Uterus (tissue), 4 donors: ENCODE data around the gene SLC26A2. TPM values are rescaled to one million over a fixed set of nuclear protein-coding genes. Genes with fewer than 3 reads are reported as not detected.

Experiments used
- DNase-seq, 2 donors: peaks; one replicate each; pipeline ENCODE4 v3.0.0-alpha.2; 2019 to 2020
- H3K27ac ChIP-seq, 2 donors: fragments of 200-600 bp; sonication (generic); 1 replicate in 1 of 2; 2 replicates in 1 of 2; pipeline ENCODE4 v1.5.1; 2016 to 2018
- H3K27me3 ChIP-seq, 2 donors: fragments of 200-600 bp; sonication (generic); one replicate each; pipeline ENCODE4 v1.5.1; 2018 to 2019; ENCODE audit warnings: control low read depth in 1 of 2
- H3K36me3 ChIP-seq, 2 donors: fragments of 200-600 bp; sonication (generic); one replicate each; pipeline ENCODE4 v1.5.1; 2019; ENCODE audit warnings: control low read depth in 1 of 2
- H3K4me1 ChIP-seq, 2 donors: fragments of 200-600 bp; sonication (generic); one replicate each; pipeline ENCODE4 v1.5.1; 2018 to 2019; ENCODE audit warnings: control low read depth in 1 of 2
- H3K4me3 ChIP-seq, 2 donors: fragments of 200-600 bp; sonication (generic); 1 replicate in 1 of 2; 2 replicates in 1 of 2; pipeline ENCODE4 v1.5.1; 2018 to 2019; ENCODE audit warnings: mild to moderate bottlenecking in 1 of 2
- H3K9me3 ChIP-seq, 2 donors: fragments of 200-600 bp; sonication (generic); one replicate each; pipeline ENCODE4 v1.5.1; 2019; ENCODE audit warnings: control low read depth in 1 of 2
- POLR2A ChIP-seq, 2 donors: fragments of 450-650 bp; IDR thresholded peaks; one replicate each; pipeline ENCODE4 v1.6.1; 2016; ENCODE audit warnings: antibody characterized with exemption in 2 of 2, mild to moderate bottlenecking in 1 of 2, moderate library complexity in 1 of 2
- intact Hi-C: fragments of 100-400 bp; cut with DNase I; formaldehyde crosslinking; loops from one replicate; pipeline ENCODE4 v1.15.1; 2023; ENCODE audit warnings: low total_unique reads
- total RNA-seq, 4 donors: library from RNA; depleted of rRNA in 3 of 4; stranded (reverse); fragments of >200 nt in 3 of 4; gene quantifications; one replicate each; pipeline versions ENCODE4 v1.1.0 to v1.2.4, GENCODE V29; 2014 to 2023
- TF ChIP-seq, protein P1 (sequence below), 4 experiments: fragments of 200-600 bp in 2 of 4; fragments of 450-650 bp in 2 of 4; sonication (generic) in 2 of 4; IDR thresholded peaks; one replicate each; pipeline ENCODE4 v1.5.1; 2016 to 2019; ENCODE audit warnings: antibody characterized with exemption in 4 of 4, mild to moderate bottlenecking in 2 of 4, moderate library complexity in 1 of 4
- donor health status: DM: yes; HTN: yes; CAD: no.

SLC26A2 gene
- total RNA-seq, 4 donors from 2014 or later: 4.6 to 42.9 (median 15.6) TPM

DNA sequence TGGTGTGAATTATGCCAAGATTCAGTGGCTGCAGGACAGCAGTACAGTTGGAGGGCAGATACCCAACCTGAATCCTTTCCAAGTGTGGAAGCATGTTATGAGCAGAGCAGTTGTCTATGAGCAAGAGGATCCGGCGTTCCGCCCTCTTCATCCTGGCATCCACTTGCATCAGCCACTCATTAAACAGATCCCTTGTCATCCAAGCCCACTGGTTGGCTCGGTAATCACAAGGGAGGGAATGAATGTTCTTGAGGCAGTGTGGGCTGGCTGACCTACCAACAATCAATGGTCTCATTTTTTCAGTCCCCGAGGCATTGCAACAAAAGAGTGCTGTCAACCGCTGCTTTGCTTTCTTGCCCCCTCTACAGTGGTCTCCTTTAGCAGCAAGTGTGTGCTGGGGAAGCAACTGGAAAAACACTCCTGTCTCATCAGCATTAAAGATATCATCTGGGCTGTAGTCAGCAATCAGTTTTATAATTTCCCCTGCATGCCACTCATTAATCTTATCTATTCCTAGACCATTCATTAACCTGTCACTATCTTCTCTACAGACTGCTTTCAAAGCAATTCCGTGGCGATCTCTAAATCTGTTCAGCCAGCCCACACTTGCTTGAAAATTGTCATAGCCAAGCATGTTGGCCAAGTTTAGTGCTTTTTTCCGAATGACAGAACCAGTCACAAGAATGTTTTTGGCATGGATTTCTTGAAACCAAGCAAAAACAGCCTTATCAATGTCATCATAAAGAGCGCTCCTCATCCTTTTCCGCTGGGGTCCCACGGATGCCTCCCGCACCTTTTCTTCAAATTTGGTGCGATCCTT is 35.0 kb downstream of the SLC26A2 start:
- Histone ChIP-seq H3K36me3 (no peaks in the 10 kb centered on the region), H3K27me3 (no peaks in the 10 kb centered on the region), H3K4me3 (no peak overlapping the region), H3K27ac (no peak overlapping the region), H3K4me1 (no peaks in the 10 kb centered on the region), H3K9me3 (no peaks in the 10 kb centered on the region)
- intact Hi-C loops: loop anchor here (10.0 kb wide), 1 partner anchor 361 kb away; no protein-coding TSS in a partner anchor
- DNase-seq: no peak
- TF ChIP-seq, protein P1, sequence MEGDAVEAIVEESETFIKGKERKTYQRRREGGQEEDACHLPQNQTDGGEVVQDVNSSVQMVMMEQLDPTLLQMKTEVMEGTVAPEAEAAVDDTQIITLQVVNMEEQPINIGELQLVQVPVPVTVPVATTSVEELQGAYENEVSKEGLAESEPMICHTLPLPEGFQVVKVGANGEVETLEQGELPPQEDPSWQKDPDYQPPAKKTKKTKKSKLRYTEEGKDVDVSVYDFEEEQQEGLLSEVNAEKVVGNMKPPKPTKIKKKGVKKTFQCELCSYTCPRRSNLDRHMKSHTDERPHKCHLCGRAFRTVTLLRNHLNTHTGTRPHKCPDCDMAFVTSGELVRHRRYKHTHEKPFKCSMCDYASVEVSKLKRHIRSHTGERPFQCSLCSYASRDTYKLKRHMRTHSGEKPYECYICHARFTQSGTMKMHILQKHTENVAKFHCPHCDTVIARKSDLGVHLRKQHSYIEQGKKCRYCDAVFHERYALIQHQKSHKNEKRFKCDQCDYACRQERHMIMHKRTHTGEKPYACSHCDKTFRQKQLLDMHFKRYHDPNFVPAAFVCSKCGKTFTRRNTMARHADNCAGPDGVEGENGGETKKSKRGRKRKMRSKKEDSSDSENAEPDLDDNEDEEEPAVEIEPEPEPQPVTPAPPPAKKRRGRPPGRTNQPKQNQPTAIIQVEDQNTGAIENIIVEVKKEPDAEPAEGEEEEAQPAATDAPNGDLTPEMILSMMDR (IDR thresholded peaks at IDR 0.05): no peak
- no peak for TF ChIP-seq POLR2A (IDR thresholded peaks at IDR 0.05)

DNA sequence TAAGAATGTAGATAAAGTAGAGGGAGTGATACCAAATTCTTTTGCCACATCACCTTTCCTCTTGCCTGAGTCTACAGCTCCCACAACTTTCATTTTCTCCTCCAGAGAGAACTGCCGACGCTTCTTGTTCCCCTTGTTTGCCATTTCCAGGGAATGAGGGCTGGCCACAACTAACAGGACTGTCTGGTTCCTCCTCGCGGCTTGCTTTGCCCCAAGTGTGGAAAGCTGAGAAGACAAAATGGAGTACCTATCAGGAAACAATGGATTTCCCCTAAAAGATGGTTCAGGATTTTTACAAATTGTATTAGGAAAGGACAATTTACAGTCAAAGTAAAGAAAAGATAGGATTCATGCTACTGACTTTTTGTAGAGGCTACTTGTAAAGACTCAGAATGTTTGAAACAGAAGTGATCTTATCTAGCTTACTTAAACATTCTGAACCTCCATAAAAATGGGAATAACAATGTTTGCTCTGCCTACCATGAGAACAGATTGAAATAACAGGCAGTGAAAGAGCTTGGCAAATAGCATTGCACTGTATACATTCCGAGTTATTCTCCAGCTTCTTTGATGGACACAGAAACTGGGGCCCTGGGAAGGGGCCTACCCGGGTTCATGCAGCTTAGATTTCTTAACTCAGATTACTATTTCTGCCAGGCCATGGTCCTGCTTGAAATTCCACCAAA is 35.8 kb downstream of the SLC26A2 start:
- DNase-seq: no peak
- intact Hi-C loops: loop anchor here (10.0 kb wide), 1 partner anchor 362 kb away; no protein-coding TSS in a partner anchor
- Histone ChIP-seq H3K36me3 (no peaks in the 10 kb centered on the region), H3K9me3 (no peaks in the 10 kb centered on the region), H3K4me1 (no peaks in the 10 kb centered on the region), H3K27ac (no peak overlapping the region), H3K4me3 (no peak overlapping the region), H3K27me3 (no peaks in the 10 kb centered on the region)
- no peak for TF ChIP-seq POLR2A (IDR thresholded peaks at IDR 0.05)
- TF ChIP-seq, protein P1 (IDR thresholded peaks at IDR 0.05): no peak

DNA sequence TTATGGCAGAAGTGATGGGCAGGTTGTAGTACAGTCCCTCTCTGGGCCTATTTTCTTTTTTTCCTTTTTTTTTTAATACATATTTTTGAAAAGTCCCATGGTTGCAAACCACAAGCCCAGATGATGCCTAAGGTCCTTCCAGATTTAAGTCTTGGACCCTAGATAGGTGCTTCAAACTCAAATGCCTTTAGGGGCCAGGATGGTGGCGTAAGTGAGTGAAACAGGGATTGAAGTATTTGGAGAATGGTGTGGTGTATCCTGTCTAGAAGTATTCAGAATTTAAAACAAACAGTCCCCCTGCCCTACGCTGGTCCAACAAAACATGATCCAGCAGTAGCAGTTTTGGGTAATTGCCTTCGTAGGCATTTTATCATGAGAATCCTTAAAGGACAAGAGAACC is 37.7 kb downstream of the SLC26A2 start:
- Histone ChIP-seq H3K27me3 (no peaks in the 10 kb centered on the region), H3K27ac (no peak overlapping the region), H3K4me1 (no peaks in the 10 kb centered on the region), H3K9me3 (no peaks in the 10 kb centered on the region), H3K4me3 (no peak overlapping the region), H3K36me3 (no peaks in the 10 kb centered on the region)
- intact Hi-C loops: loop anchor here (10.0 kb wide), 1 partner anchor 363 kb away; no protein-coding TSS in a partner anchor
- TF ChIP-seq, protein P1 (IDR thresholded peaks at IDR 0.05): no peak
- no peak for TF ChIP-seq POLR2A (IDR thresholded peaks at IDR 0.05)
- DNase-seq: no peak

DNA sequence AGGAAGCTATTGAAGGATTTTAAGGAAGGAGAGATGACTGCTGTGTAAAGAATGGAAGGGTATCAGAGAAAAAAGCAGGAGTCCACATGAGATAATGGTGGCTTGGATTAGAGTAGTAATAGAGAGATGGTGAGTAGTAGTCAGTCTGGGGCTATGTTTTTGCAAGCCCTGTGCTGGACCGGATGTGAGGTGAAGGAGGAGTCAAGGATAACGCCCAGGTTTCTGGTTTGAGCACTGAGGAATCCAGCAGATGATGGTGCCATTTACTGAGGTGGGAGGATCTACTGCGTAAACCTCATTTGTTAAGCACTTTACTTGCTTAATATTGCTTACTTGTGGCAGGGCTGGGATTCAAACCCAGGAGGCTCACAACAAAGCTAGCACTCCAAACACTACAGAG is 38.8 kb downstream of the SLC26A2 start:
- no peaks in the 10 kb centered on the region for H3K9me3 ChIP-seq
- H3K4me3 ChIP-seq: peak overlapping the region; percentile 61 to 81
- H3K36me3 ChIP-seq: no peaks in the 10 kb centered on the region
- H3K4me1 ChIP-seq: no peaks in the 10 kb centered on the region
- intact Hi-C loops: loop anchor here (10.0 kb wide), 1 partner anchor 365 kb away; no protein-coding TSS in a partner anchor
- no peak for DNase-seq
- H3K27ac ChIP-seq: peak overlapping the region; percentile 87
- no peaks in the 10 kb centered on the region for H3K27me3 ChIP-seq
- TF ChIP-seq POLR2A (IDR thresholded peaks at IDR 0.05): no peak
- TF ChIP-seq, protein P1 (IDR thresholded peaks at IDR 0.05): no peak

DNA sequence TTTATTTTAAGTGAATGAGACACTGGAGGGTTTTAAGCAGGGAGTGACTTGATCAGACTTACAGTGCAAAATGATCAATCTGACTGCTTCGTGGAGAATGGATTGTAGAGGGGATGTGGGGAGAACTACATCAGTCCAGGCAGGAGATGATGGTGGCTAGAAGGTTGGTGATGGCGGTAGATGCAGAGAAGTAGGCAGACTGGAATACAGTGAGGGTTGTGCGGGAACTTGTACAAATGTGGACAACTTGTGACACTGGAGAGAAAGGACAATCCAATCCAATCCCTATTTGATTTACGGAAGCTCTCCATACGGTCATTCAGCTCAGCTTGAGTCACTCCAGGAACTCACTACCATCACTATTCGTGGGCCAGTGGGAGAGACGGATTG is 39.3 kb downstream of the SLC26A2 start:
- H3K9me3 ChIP-seq: no peaks in the 10 kb centered on the region
- no peaks in the 10 kb centered on the region for H3K27me3 ChIP-seq
- H3K4me3 ChIP-seq: peak overlapping the region; percentile 61 to 81
- H3K4me1 ChIP-seq: no peaks in the 10 kb centered on the region
- no peak for TF ChIP-seq POLR2A (IDR thresholded peaks at IDR 0.05)
- TF ChIP-seq, protein P1 (IDR thresholded peaks at IDR 0.05): no peak
- intact Hi-C loops: loop anchor here (10.0 kb wide), 1 partner anchor 365 kb away; no protein-coding TSS in a partner anchor
- peak overlapping the region; percentile 87 for H3K27ac ChIP-seq
- H3K36me3 ChIP-seq: no peaks in the 10 kb centered on the region
- no peak for DNase-seq
